GM19099 (cell line): Measurements from ENCODE around the gene ZC3H18.
A peak's percentile ranks its signal among the peaks of the same experiment; 100 is the strongest.

Experiments
- POLR2A ChIP-seq: IDR thresholded peaks from 3 replicates; pipeline ENCODE4 v1.6.1; 2011; ENCODE audit warnings: low read depth; ENCODE audit not compliant: insufficient read length; ENCODE audit errors: extremely low read depth

The ZC3H18 gene

GRCh38 chr16:88624977-88625576 lies 54.9 kb downstream of the ZC3H18 start:
- TF ChIP-seq POLR2A = no peak

- no peak for TF ChIP-seq POLR2A
Observed at GRCh38 chr16:88626646-88627045, 56.4 kb downstream of the ZC3H18 start.

DNA sequence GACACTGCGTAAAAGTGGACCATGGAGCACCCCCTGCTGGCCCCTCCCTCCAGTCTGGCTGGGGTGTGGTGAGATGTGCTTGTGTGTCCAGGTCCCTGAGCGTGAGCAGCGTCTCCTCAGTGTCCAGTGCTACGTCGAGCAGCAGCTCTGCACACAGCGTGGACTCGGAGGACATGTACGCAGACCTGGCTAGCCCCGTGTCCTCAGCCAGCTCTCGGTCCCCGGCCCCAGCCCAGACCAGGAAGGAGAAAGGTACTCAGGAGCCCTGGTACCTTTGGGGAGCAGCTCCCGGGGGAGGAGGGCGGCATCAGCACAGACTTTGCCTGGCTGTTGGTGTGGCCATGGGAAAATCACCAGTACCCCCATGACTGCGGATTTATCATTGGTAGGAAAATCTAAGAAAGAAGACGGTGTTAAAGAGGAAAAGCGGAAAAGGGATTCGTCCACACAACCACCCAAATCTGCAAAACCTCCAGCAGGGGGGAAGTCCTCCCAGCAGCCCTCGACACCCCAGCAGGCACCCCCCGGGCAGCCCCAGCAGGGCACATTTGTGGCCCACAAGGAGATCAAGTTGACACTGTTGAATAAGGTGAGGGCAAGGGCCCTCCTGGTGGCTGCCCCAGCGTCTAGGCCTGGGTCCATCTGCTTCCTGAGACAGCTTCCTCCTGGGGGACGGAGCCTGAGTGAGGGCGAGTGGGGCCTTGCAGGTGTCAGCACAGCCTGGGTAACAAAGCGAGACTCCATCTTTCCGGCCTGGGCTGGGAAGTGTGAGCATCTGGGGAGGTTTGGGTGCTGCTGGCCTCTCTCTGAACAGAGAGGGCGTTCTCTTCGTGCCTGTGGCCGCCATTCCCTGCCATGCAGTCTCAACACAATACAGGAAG lies 57.6 kb downstream of the ZC3H18 start:
- TF ChIP-seq POLR2A = no peak

- no peak for TF ChIP-seq POLR2A
Observed at GRCh38 chr16:88628512-88628974, 58.3 kb downstream of the ZC3H18 start.

DNA sequence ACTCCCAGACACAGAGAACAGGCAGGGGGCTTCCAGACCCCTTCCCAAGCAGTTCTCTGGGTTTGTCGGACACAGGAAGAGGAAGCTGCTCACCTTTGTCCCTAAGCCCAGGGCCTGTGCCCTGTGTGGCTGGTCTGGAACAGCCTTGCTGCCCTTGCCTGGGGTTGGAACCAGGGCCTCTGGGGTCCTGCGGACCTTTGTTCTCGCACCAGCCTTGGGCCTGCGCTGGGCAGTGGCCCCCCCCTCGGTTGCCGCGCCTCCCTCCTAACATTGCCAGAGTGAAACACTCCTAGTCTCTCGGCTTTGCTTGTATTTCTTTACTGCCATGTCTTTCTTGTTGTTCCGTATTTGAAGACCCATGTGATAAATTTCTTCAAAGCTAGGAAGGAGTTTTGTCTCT lies 59.6 kb downstream of the ZC3H18 start:
- no peak for TF ChIP-seq POLR2A

- TF ChIP-seq POLR2A = no peak
Observed at GRCh38 chr16:88630433-88630832, 60.2 kb downstream of the ZC3H18 start.

DNA sequence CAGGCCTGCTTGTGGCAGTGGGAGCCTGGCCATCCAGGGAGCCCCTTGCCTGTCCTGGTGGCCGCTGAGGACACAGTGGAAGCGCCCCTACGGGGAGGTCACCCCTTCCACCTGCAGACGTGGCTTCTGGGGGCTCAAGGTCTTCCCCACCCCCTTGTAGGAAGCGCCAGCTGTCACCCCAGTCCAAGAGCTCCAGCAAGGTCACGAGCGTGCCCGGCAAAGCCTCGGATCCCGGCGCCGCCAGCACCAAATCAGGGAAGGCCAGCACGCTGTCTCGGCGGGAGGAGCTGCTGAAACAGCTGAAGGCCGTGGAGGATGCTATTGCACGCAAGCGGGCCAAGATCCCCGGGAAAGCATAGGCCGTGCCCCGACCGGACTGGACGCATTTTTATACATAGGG lies 60.7 kb downstream of the ZC3H18 start:
- no peak for TF ChIP-seq POLR2A

- no peak for TF ChIP-seq POLR2A
Observed at GRCh38 chr16:88631384-88631783, 61.2 kb downstream of the ZC3H18 start.

DNA sequence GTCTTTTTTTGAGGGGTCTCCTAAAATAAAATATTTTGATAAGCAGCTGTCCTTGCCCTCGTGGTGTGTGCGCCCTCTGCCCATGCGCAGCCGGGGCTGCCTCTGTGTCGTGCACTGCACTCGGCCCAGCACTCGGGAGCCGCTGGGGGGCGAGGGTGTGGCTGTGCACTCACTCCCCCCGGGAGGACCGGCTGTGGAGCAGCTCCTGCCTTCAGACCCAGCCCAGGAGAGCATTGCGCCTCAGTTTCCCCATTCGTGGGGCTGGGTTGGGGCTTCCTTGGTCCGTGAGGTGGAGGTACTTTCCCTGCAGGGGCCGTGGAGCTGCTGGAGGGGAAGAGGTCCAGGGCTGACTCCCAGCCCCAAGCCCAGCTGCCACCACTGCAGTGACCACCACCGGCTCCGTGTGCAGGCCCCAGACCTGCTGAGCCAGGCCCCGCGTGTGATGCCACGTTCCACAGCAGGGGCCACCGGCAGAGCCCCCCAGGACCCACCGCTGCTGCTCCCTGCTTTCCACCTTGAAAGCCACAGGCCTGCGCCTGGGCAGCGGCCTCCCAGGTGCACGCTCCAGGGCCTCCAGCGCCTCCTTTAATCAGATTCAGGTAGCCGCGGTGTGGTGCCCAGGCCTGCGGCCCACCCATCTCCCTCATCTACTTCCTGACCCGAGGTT lies 61.9 kb downstream of the ZC3H18 start:
- no peak for TF ChIP-seq POLR2A

GRCh38 chr16:88632587-88632930 lies 62.4 kb downstream of the ZC3H18 start:
- TF ChIP-seq POLR2A = no peak

GRCh38 chr16:88633684-88634140 lies 63.5 kb downstream of the ZC3H18 start:
- no peak for TF ChIP-seq POLR2A

DNA sequence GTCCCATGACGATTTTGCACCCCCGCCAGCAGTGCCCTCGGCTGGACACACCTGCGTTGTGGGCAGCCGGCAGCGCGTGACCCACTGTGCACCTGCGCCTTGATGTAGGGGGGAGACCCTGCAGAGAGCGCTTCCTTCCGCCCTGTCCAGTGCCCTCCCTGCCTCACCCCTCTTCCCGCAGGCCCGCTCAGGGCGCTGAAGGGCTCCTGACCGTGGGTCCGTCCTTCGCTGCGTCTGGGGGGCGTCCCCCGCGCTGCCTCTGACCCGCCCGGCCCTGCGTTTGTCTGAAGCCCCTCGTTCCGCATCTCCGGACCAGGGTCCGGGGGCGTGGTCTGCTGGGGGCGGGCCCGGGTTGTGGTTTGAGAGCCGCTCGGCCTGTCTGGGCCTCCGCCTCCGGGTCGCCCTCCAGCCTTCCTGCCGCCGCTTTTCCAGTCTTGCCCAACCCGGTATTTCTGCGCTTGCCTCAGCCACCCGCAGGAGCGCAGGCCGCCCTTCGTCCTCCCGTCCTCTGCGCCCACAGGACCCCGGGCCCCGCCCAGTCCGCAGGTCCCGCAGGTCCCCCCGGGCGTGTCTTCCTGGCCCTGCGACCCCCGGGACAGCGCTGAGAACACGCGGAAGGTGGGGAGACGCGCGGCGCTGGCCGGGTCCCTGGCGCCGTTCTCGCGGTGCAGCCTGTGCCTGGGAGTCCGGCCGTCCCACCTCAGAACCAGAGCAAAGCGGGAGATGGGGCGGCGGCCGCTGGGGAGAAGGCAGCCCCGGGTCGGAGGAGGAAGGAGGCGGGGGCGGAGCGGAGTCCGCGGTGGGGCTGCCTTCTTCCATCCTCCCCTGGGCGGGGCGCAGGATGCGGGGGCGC lies 64.2 kb downstream of the ZC3H18 start:
- peak; percentile 37 for TF ChIP-seq POLR2A

- TF ChIP-seq POLR2A = no peak
Observed at GRCh38 chr16:88634994-88635670, 64.9 kb downstream of the ZC3H18 start.

DNA sequence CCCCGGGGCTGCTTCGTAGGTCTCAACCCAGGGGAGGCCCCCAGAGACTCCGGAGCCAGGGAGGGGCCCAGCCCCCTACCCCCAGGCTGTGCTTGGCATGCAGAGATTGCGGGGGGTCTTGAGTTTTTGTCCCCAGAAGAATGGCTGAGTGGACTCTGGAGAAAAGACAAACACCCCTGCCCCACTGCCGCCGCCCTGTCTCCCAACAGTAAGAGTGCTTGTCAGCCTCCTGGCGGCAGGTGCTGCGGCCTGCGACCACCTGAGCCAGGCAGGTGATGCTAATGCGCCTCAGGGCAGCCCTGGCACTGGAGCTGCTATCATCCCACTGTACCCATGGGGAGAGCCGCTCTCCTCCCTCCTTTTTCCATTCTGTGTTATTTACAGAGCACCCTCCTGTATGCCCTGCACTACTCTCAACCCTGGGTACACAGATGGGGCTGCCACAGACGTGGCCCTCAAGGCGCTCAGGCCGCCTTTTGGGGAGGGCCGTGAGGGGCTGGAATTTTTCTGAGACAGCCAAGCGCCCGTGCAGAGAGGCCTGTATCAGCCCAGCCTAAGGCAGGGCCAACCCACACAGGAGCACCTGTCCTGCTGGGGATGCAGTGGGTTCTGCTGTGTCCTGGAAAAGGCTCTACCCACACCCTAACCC lies 65.6 kb downstream of the ZC3H18 start:
- TF ChIP-seq POLR2A = no peak
